RWPE2 (cell line): ENCODE measurements around the gene CCL1.
A peak's percentile ranks its signal among the peaks of the same experiment; 100 is the strongest.

Experiments
- ATAC-seq: fragments of 200-7000 bp; cut with Tn5 transposase; 3 replicates; pipeline ENCODE4 v1.9.1; 2021; ENCODE audit warnings: low read depth
- DNase-seq: peaks from one replicate; pipeline ENCODE4 v3.0.0-alpha.2; 2020; ENCODE audit warnings: low spot score
- H3K27ac ChIP-seq: fragments of 450-650 bp; 2 replicates; pipeline ENCODE4 v1.5.1; 2017; ENCODE audit warnings: mild to moderate bottlenecking; ENCODE audit not compliant: poor library complexity, severe bottlenecking
- H3K27me3 ChIP-seq: fragments of 250-450 bp; sonication (Bioruptor Pico); 2 replicates; pipeline ENCODE4 v1.5.1; 2021; ENCODE audit warnings: mild to moderate bottlenecking, moderate library complexity; ENCODE audit not compliant: insufficient read depth, poor library complexity, severe bottlenecking
- H3K36me3 ChIP-seq: fragments of 250-450 bp; sonication (Bioruptor Pico); 2 replicates; pipeline ENCODE4 v1.5.1; 2020; ENCODE audit warnings: low read depth, mild to moderate bottlenecking, moderate library complexity
- H3K4me1 ChIP-seq: fragments of 250-450 bp; sonication (Bioruptor Pico); 2 replicates; pipeline ENCODE4 v1.5.1; 2021; ENCODE audit warnings: mild to moderate bottlenecking, moderate library complexity; ENCODE audit not compliant: insufficient read depth, poor library complexity, severe bottlenecking
- H3K4me3 ChIP-seq: fragments of 250-450 bp; sonication (Bioruptor Pico); 2 replicates; pipeline ENCODE4 v1.5.1; 2021; ENCODE audit warnings: mild to moderate bottlenecking, moderate library complexity; ENCODE audit not compliant: severe bottlenecking
- H3K9me3 ChIP-seq: fragments of 250-450 bp; sonication (Bioruptor Pico); 2 replicates; pipeline ENCODE4 v1.5.1; 2021; ENCODE audit warnings: mild to moderate bottlenecking, moderate library complexity; ENCODE audit not compliant: severe bottlenecking
- CTCF ChIP-seq: fragments of 450-650 bp; IDR thresholded peaks from one replicate; pipeline ENCODE4 v1.5.1; 2017; ENCODE audit warnings: mild to moderate bottlenecking, moderate library complexity; ENCODE audit not compliant: poor library complexity, severe bottlenecking

Gene CCL1

GRCh38 chr17:34370997-34371395 lies 8.0 kb upstream of the CCL1 start:
- TF ChIP-seq CTCF = no peak
- H3K9me3 ChIP-seq = no peaks in the 10 kb centered on the region
- H3K36me3 ChIP-seq = no peaks in the 10 kb centered on the region
- no peak overlapping the region for H3K4me3 ChIP-seq
- no peak for DNase-seq
- ATAC-seq = peak; percentile 74
- no peak overlapping the region for H3K27ac ChIP-seq
- H3K4me1 ChIP-seq = no peaks in the 10 kb centered on the region
- H3K27me3 ChIP-seq = no peaks in the 10 kb centered on the region

GRCh38 chr17:34370376-34370996 lies 7.5 kb upstream of the CCL1 start:
- ATAC-seq = no peak; the same call in 2 of the 3 replicates
- no peak for TF ChIP-seq CTCF
- H3K27ac ChIP-seq = no peak overlapping the region

GRCh38 chr17:34369571-34369970 lies 6.5 kb upstream of the CCL1 start:
- no peak for ATAC-seq
- H3K36me3 ChIP-seq = no peaks in the 10 kb centered on the region
- DNase-seq = no peak
- H3K4me3 ChIP-seq = no peak overlapping the region
- TF ChIP-seq CTCF = no peak
- H3K9me3 ChIP-seq = no peaks in the 10 kb centered on the region
- no peaks in the 10 kb centered on the region for H3K4me1 ChIP-seq
- no peaks in the 10 kb centered on the region for H3K27me3 ChIP-seq
- H3K27ac ChIP-seq = no peak overlapping the region

More at GRCh38 chr17:34370376-34370996, 7.5 kb upstream of the CCL1 start:
- Histone ChIP-seq H3K4me1 (no peaks in the 10 kb centered on the region), H3K36me3 (no peaks in the 10 kb centered on the region), H3K4me3 (no peak overlapping the region), H3K9me3 (no peaks in the 10 kb centered on the region), H3K27me3 (no peaks in the 10 kb centered on the region)
- DNase-seq = no peak

- ATAC-seq (no peak), DNase-seq (no peak)
- no peaks in the 10 kb centered on the region for H3K4me1 ChIP-seq
- no peak overlapping the region for H3K27ac ChIP-seq
- H3K36me3 ChIP-seq = no peaks in the 10 kb centered on the region
- no peaks in the 10 kb centered on the region for H3K27me3 ChIP-seq
- H3K9me3 ChIP-seq = no peaks in the 10 kb centered on the region
- TF ChIP-seq CTCF = no peak
- H3K4me3 ChIP-seq = no peak overlapping the region
Measured at GRCh38 chr17:34368946-34369500, 6.0 kb upstream of the CCL1 start.
